ENCODE measurements around the gene SLC46A1. TPM values are rescaled to one million over a fixed set of nuclear protein-coding genes. Genes with fewer than 3 reads are reported as not detected.

The SLC46A1 gene
- polyA plus RNA-seq, 3 donors = 1.5 to 6.3 (median 1.7) TPM

- no peak overlapping the region for H2AFZ ChIP-seq (ENCODE audit: insufficient read depth, low read depth, low read length, poor library complexity, severe bottlenecking)
- no peak overlapping the region for H3K4me3 Mint-ChIP-seq
Observed at GRCh38 chr17:28396635-28397239, 9.3 kb downstream of the SLC46A1 start.

GRCh38 chr17:28395968-28396367, 10.0 kb downstream of the SLC46A1 start:
- no peak overlapping the region for H3K27ac Mint-ChIP-seq
- peaks cover 39 to 57% of the 10 kb centered on the region in 2 donors for H3K36me3 Mint-ChIP-seq
- Histone ChIP-seq H3K4me3 (replicated peaks in 1 of 3; ENCODE audit: low read depth in 2 of 3, low read length in 3 of 3) (no peak overlapping the region), H3K9me3 (replicated peaks in 1 of 2; ENCODE audit: control insufficient read depth in 1 of 2, insufficient read depth in 1 of 2, low read length in 2 of 2) (no peaks in the 10 kb centered on the region), H3K27me3 (ENCODE audit: control insufficient read depth in 2 of 2, insufficient read depth in 2 of 2, low read length in 2 of 2) (no peaks in the 10 kb centered on the region), H3K36me3 (replicated peaks in 1 of 2; ENCODE audit: control insufficient read depth in 1 of 2, insufficient read depth in 2 of 2, low read length in 2 of 2) (peaks cover 16 to 73% of the 10 kb centered on the region in 2 donors), H4K20me1 (ENCODE audit: insufficient read depth, low read length) (no peaks in the 10 kb centered on the region), H3K79me2 (ENCODE audit: insufficient read depth, low read length) (no peaks in the 10 kb centered on the region), H3K27ac (ENCODE audit: low read depth in 1 of 2, low read length in 2 of 2) (no peak overlapping the region), H3K9ac (ENCODE audit: insufficient read depth, low read length, poor library complexity, severe bottlenecking) (no peak overlapping the region), H2AFZ (ENCODE audit: insufficient read depth, low read depth, low read length, poor library complexity, severe bottlenecking) (no peak overlapping the region), H3K4me2 (replicated peaks; ENCODE audit: extremely low read depth, low read length, poor library complexity, severe bottlenecking) (no peak overlapping the region), H3K4me1 (ENCODE audit: control insufficient read depth in 1 of 2, insufficient read depth in 2 of 2, low read length in 2 of 2) (no peaks in the 10 kb centered on the region)
- no peak overlapping the region for H3K4me3 Mint-ChIP-seq
- no peaks in the 10 kb centered on the region for H3K9me3 Mint-ChIP-seq
- intact Hi-C loops (cut with micrococcal nuclease) = no loop called here
- no peak for TF ChIP-seq CTCF (IDR thresholded peaks at IDR 0.05)
- WGBS (ENCODE audit: insufficient coverage) = 98% methylated on average over 5 of the region's 6 CpGs
- no peak for DNase-seq
- H3K4me1 Mint-ChIP-seq = peaks cover 7% of the 10 kb centered on the region
- peaks cover 2 to 3% (median 2%) of the 10 kb centered on the region in 3 donors for H3K27me3 Mint-ChIP-seq (ENCODE audit: low read depth in 3 of 3)

More at GRCh38 chr17:28396635-28397239, 9.3 kb downstream of the SLC46A1 start:
- H3K27me3 Mint-ChIP-seq (ENCODE audit: low read depth in 3 of 3) = peaks cover 2% of the 10 kb centered on the region in 3 donors
- intact Hi-C loops (cut with micrococcal nuclease) = no loop called here
- H3K27me3 ChIP-seq (ENCODE audit: control insufficient read depth in 2 of 2, insufficient read depth in 2 of 2, low read length in 2 of 2) = no peaks in the 10 kb centered on the region
- H3K4me3 ChIP-seq (replicated peaks in 1 of 3; ENCODE audit: low read depth in 2 of 3, low read length in 3 of 3) = no peak overlapping the region
- H3K9me3 ChIP-seq (replicated peaks in 1 of 2; ENCODE audit: control insufficient read depth in 1 of 2, insufficient read depth in 1 of 2, low read length in 2 of 2) = no peaks in the 10 kb centered on the region
- TF ChIP-seq CTCF (IDR thresholded peaks at IDR 0.05) = no peak
- peaks cover 13 to 68% of the 10 kb centered on the region in 2 donors for H3K36me3 ChIP-seq (replicated peaks in 1 of 2; ENCODE audit: control insufficient read depth in 1 of 2, insufficient read depth in 2 of 2, low read length in 2 of 2)
- no peaks in the 10 kb centered on the region for H4K20me1 ChIP-seq (ENCODE audit: insufficient read depth, low read length)
- no peak overlapping the region for H3K9ac ChIP-seq (ENCODE audit: insufficient read depth, low read length, poor library complexity, severe bottlenecking)
- no peaks in the 10 kb centered on the region for H3K79me2 ChIP-seq (ENCODE audit: insufficient read depth, low read length)
- WGBS (ENCODE audit: insufficient coverage) = 67% methylated on average over 4 of the region's 6 CpGs
- no peak overlapping the region for H3K27ac ChIP-seq (ENCODE audit: low read depth in 1 of 2, low read length in 2 of 2)
- H3K4me1 ChIP-seq (ENCODE audit: control insufficient read depth in 1 of 2, insufficient read depth in 2 of 2, low read length in 2 of 2) = peaks cover 0 to under 1% of the 10 kb centered on the region in 2 donors
- H3K27ac Mint-ChIP-seq = no peak overlapping the region
- H3K36me3 Mint-ChIP-seq = peaks cover 35 to 53% of the 10 kb centered on the region in 2 donors
- no peak for DNase-seq
- H3K4me2 ChIP-seq (replicated peaks; ENCODE audit: extremely low read depth, low read length, poor library complexity, severe bottlenecking) = no peak overlapping the region
- peaks cover 8% of the 10 kb centered on the region for H3K4me1 Mint-ChIP-seq
- no peaks in the 10 kb centered on the region for H3K9me3 Mint-ChIP-seq

Measured in CD14-positive monocyte (primary cell).